Stimulated activated CD8-positive, alpha-beta memory T cell treated with anti-CD3 and anti-CD28 coated beads, Interleukin-15, amount 100 ng/mL, for 4 hours (primary cell): ENCODE results near the gene KRTAP2-2.
"Not testable (repeated sequence)": the region's sequence is repeated elsewhere in the genome, so short reads cannot be mapped to it uniquely, and the experiment has no call there.

Experiments
- DNase-seq, 2 donors: peaks; one replicate each; pipeline ENCODE4 v3.0.0-alpha.2; 2020; ENCODE audit warnings: low read depth in 2 of 2

The KRTAP2-2 gene

GRCh38 chr17:41055130-41055529 lies at the start of gene KRTAP2-2:
Gene KRTAP2-2, minus strand, starts transcription at chr17:41055230. Its CDS starts 19 bp downstream, at chr17:41055211.
- DNase-seq, result not testable (repeated sequence)

GRCh38 chr17:41104386-41105038 lies 49.5 kb upstream of the KRTAP2-2 start:
- not testable (repeated sequence) for DNase-seq

DNA sequence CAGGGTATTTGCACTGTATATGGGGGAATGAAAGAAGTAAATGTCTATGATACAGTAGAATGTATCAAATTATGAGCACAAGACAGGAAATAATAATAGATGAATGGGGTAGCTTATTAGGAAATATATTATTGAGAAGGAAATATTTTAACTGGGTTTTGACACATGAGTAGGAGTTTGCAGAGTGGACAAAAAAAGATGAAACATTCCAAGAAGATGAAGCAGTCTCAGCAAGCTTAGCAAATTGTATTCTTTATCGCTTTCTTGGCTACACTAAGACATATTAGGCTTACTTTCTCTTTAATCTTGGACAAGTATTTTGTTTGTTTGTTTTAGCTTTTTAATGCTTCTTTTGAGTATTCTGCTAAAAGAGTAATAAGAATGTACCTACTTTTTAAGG lies 48.9 kb upstream of the KRTAP2-2 start:
- no peak for DNase-seq

DNA sequence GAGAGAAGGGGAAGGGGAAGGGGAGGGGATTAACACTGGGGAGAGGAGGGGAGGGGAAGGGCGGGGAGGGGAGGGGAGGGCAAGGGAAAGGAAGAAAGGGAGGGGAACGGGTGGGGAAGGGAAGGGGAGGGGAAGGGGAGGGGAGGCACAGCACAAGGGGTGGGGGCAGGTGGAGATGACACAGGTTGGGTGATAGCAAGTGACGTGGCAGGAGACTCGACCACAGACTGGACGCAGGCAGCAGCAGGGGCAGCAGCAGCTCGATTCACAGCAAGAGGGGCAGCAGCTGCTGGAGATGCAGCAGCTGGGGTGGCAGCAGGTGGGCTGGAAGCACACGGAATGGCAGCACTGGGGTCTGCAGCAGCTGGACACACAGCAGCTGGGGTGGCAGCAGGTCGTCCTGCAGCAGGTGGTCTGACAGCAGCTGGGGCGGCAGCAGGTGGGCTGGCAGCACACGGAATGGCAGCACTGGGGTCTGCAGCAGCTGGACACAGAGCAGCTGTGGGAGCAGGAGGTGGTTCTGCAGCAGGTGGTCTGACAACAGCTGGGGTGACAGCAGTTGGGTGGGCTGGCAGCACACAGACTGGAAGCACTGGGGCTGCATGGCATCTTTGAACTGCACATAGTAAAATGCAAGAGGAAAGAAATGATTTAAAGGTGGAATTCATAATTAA lies 46.7 kb upstream of the KRTAP2-2 start, which contains the start of gene KRTAP4-16:
Gene KRTAP4-16, minus strand, starts transcription at position 624 of the 674 bp plus-strand sequence. Its CDS starts 0 bp downstream, at position 624.
- DNase-seq, result no peak

DNA sequence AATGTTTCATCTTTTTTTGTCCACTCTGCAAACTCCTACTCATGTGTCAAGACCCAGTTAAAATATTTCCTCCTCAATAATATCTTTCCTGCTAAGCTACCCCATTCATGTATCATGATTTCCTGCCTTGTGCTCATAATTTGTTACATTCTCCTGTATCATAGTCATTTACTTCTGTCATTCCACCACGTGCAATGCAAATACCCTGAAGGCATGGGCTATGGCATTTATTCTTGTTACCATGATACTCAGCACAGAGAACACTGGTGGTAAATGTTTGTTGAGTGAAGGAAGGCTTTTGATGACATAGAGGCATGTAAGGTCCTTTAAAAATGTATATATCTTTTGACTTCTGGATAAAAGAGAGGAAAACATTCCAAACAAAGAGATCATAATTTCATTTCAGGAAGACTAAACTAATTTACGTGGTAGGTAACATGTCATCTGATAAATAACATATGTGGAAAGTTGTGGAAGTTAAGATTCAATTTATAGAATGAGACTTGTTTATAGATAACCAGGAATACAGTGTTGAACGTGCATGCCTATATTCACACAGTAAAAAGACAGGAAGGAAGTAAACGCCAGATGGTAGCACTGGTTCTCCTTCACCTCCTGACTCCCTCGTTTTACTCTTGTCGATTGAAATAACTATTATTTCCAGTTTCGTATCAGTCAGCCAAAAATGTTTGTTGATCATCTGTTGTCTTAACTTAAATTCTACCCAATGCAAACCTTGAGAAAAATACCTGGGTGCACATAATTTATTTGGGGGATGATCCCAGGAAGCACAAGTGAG lies 44.9 kb upstream of the KRTAP2-2 start:
- DNase-seq, result not testable (repeated sequence)

GRCh38 chr17:41098481-41098880 lies 43.5 kb upstream of the KRTAP2-2 start:
- no peak for DNase-seq

DNA sequence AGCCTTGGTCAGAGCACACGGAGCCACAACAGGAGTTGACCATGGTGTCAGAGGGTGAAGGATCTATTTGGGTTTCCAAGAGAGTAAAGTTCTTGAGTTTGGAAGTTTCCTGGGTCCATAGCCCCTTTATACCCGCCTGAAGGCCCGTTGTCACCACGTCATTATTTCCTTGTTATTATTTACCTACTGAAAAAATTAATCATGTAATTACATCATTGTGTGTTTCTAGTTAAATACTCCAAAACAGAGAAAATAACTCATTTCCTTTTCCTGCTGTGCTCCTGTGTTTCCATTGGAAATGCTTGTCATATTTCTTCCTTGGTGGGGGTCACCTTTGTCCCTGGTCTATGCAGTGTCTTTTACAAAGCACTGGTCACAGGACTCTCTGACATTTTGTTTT lies 43.0 kb upstream of the KRTAP2-2 start, which contains the start of gene KRTAP4-8:
Gene KRTAP4-8, minus strand, starts transcription at position 101 of the 400 bp plus-strand sequence. Its CDS starts 58 bp downstream, at position 43.
- no peak for DNase-seq

DNA sequence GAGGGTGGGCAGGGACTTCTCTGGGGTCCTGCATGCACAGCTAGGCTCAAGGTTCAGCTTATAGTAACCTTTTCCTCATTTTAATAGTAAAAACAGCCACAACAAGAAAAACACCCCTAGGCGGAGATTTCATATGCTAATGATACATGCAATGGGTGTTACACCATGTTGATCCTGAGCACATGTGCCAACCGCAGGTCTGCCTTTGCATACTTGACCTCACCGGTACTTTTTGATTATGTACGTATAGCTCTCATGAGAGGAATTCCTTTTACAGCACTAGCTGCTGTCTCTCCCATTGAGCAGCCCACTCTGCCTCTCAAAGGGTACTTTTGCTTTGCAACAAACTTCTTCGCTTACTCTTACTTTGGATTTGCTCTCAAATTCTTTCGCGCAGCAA lies 41.0 kb upstream of the KRTAP2-2 start:
- no peak for DNase-seq

GRCh38 chr17:41088760-41089352 lies 33.8 kb upstream of the KRTAP2-2 start:
- DNase-seq, result not testable (repeated sequence)

DNA sequence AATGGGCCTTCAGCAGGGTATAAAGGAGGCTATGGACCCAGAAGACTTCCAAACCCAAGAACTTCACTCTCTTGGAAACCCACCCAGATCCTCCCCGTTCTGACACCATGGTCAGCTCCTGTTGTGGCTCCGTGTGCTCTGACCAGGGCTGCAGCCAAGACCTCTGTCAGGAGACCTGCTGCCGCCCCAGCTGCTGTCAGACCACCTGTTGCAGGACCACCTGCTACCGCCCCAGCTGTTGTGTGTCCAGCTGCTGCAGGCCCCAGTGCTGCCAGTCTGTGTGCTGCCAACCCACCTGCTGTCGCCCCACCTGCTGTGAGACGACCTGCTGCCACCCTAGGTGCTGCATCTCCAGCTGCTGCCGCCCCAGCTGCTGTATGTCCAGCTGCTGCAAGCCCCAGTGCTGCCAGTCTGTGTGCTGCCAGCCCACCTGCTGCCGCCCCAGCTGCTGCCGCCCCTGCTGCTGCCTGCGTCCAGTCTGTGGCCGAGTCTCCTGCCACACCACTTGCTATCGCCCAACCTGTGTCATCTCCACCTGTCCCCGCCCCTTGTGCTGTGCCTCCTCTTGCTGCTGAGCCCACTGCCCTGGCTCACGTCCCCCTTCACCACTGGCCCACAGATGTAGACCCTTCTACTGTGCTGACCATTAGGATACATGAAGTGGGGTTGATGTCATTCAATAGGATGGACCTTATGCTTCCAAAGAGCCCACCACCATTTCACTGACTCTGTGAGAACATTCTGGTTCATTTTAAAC lies 29.2 kb upstream of the KRTAP2-2 start, which contains the start of gene KRTAP4-7:
Gene KRTAP4-7, plus strand, starts transcription at position 51 of the 757 bp plus-strand sequence. Its CDS starts 57 bp downstream, at position 108.
- not testable (repeated sequence) for DNase-seq

DNA sequence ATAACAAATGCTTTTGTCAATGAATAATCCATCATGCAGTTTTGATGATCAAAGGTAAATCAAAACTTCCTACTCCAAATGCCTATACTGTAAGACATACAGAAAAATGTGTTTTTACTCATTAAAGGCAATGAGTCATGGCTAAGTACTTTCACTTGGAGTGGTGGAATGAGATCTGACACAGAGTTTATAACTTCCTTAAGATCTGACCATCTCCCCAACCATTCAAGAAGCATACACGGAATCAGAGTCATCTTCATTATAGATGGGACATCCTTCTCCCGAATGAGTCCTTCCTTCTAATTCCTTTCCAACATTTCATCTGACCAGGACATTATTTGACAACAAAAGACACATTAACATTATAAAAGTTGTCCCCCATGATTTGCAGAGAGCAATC lies 28.4 kb upstream of the KRTAP2-2 start:
- DNase-seq, result not testable (repeated sequence)

DNA sequence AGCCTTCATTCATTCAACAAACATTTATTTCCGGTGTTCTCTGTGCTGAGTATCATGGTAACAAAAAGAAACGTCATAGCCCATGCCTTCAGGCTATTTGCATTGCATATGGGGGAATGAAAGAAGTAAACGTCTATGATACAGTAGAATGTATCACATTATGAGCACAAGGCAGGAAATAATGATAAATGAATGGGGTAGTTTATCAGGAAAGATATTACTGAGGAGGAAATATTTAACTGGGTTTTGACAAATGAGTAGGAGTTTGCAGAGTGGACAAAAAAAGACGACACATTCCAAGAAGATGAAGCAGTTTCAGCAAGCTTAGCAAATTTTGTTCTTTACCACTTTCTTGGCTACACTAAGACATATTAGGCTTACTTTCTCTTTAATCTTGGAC lies 27.6 kb upstream of the KRTAP2-2 start:
- no peak for DNase-seq

- no peak for DNase-seq
These were observed 21.8 kb upstream of the KRTAP2-2 start for GRCh38 chr17:41076788-41077187.

GRCh38 chr17:41073676-41074075 lies 18.6 kb upstream of the KRTAP2-2 start:
- no peak for DNase-seq

GRCh38 chr17:41071606-41072360 lies 16.8 kb upstream of the KRTAP2-2 start:
- no peak for DNase-seq

- DNase-seq, result no peak
These were observed 14.0 kb upstream of the KRTAP2-2 start for GRCh38 chr17:41069031-41069430.

DNA sequence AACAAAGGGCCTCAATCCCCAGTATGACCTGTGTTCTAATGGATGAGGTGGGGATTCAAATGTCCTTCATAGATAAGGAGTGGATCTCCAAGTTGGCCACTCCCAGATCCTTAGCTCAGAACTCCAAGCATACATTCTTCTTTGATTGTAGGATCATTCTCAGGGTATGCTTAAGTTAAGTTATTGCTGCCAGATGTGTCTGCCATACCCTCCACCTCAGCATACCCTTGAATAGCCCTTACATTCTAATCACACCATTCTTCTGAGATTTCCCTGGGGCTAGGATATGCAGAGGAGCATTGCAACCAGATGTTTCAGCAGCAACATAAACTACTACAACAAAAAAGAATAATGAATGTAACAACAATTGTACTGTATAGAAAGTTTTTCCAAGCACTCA lies 12.3 kb upstream of the KRTAP2-2 start:
- DNase-seq, result no peak

- DNase-seq, result no peak
These were observed 11.0 kb upstream of the KRTAP2-2 start, which contains the start of gene KRTAP2-4 for GRCh38 chr17:41065829-41066624. Gene KRTAP2-4, minus strand, starts transcription at chr17:41065879. Its CDS starts 34 bp downstream, at chr17:41065845.

- not testable (repeated sequence) for DNase-seq
These were observed 10.1 kb upstream of the KRTAP2-2 start for GRCh38 chr17:41065016-41065689.
